ENCODE data around the gene FBXO9. TPM values are rescaled to one million over a fixed set of nuclear protein-coding genes. Genes with fewer than 3 reads are reported as not detected.
A peak's percentile ranks its signal among the peaks of the same experiment; 100 is the strongest.
"Not testable (repeated sequence)": the region's sequence is repeated elsewhere in the genome, so short reads cannot be mapped to it uniquely, and the experiment has no call there.

Gene FBXO9
- polyA plus RNA-seq, 6 donors from 2014 or later, result 46.2 to 72.0 (median 51.8) TPM

DNA sequence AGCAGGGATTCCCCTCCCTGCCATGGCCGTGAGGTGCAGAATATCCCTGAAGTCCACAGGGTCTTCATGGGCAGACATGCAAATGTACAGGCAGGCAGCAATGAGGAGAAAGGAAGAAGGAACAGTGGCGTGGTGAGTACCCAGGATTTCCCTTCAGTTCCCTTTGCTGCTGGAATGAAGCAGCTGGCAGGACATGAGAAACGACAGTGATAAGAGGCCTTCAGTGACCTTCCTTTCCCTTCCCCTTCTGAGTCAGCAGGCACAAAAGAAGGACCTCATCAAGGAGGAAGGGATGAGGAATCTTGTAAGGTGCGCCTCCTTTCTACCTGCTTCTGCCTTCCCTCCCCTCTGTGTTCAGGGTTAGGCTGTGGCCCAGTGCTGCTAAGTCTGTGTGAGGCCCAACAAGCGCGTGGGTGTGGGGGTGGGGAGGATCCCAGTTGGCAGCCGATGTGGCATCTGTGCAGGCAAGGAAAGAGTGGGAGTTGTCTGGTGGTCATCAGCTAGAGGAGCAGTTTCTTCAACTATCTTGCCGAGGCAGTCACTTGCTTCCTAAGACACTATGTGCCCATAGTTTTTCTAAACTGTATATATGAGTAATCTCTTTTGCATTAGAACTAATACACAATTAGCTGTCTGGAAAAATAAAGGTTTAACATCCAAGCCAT is 29.5 kb upstream of the FBXO9 start:
- no peak overlapping the region for H3K27ac Mint-ChIP-seq
- peaks cover 0 to 9% (median 0%) of the 10 kb centered on the region in 3 donors for H3K4me1 Mint-ChIP-seq
- DNase-seq, result no peak
- no peaks in the 10 kb centered on the region for H3K27me3 Mint-ChIP-seq
- H3K4me3 Mint-ChIP-seq, result no peak overlapping the region
- H3K9me3 Mint-ChIP-seq, result no peaks in the 10 kb centered on the region
- peaks cover 49 to 57% of the 10 kb centered on the region in 2 donors for H3K36me3 Mint-ChIP-seq
- ATAC-seq (ENCODE audit: low read depth in 2 of 2), result no peak

DNA sequence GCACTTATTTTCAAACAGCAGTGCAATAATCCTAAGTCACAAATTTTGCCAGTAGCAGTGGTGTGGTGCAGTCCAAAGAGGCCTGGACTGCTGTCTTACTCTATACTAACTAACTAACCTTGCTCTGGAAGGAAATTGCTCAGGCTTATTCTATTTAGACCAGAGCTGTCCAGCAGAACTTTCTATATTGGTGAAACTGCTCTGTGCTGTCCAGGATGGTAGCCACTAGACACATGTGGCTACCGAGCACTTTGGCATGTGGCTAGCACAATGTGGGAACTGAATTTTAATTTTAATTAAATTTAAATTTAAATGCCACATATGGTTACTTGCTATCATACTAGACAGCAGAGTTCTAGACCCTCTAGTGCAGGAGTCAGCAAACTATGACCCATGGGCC is 27.1 kb upstream of the FBXO9 start:
- DNase-seq, result no peak
- no peak overlapping the region for H3K27ac Mint-ChIP-seq
- ATAC-seq (ENCODE audit: low read depth in 2 of 2), result no peak
- peaks cover 0 to 12% (median 3%) of the 10 kb centered on the region in 3 donors for H3K4me1 Mint-ChIP-seq
- H3K36me3 Mint-ChIP-seq, result peaks cover 47 to 59% of the 10 kb centered on the region in 2 donors
- no peak overlapping the region for H3K4me3 Mint-ChIP-seq
- H3K9me3 Mint-ChIP-seq, result no peaks in the 10 kb centered on the region
- H3K27me3 Mint-ChIP-seq, result no peaks in the 10 kb centered on the region

DNA sequence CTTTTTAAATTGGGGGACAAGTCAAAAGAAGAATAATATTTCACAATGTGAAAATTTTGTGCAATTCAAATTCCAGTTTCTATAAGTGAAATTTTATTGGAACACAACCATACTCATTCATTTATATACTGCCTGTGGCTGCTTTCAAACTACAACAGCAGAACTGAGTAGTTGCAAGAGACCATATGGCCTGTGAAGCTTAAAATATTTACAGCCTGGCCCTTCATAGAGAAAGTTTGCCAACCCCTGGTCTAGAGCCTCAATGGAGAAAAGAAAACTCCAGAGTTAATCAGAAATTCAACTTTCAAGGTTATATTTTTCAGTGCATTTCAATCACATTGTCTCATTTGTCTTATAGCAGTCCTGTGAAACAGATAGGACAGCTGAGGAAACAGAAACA is 26.6 kb upstream of the FBXO9 start:
- no peak for DNase-seq
- ATAC-seq (ENCODE audit: low read depth in 2 of 2), result no peak
- no peak overlapping the region for H3K27ac Mint-ChIP-seq
- H3K4me1 Mint-ChIP-seq, result peaks cover 2 to 14% (median 3%) of the 10 kb centered on the region in 3 donors
- H3K4me3 Mint-ChIP-seq, result no peak overlapping the region
- H3K27me3 Mint-ChIP-seq, result no peaks in the 10 kb centered on the region
- peaks cover 43 to 54% of the 10 kb centered on the region in 2 donors for H3K36me3 Mint-ChIP-seq
- H3K9me3 Mint-ChIP-seq, result no peaks in the 10 kb centered on the region

DNA sequence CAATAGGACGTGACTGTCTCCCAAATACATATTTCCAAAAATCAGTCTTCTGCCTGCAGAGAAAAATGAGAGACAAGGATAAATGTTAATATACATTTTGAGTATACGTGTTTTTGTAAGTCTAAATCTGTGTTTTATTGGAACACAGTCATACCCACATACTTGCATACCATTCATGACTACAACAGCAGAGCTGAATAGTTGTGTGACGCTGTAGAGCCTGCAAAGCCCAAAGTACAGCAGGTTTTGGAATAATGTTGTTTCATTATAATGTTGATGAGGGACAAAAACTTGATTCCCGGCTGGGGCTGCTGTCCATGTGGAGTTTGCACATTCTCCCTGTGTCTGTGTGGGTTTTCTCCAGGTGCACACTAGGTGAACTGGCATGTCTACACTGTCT is 23.8 kb upstream of the FBXO9 start:
- H3K27ac Mint-ChIP-seq, result no peak overlapping the region
- DNase-seq (no peak), ATAC-seq (ENCODE audit: low read depth in 2 of 2) (no peak)
- H3K4me3 Mint-ChIP-seq, result no peak overlapping the region
- H3K36me3 Mint-ChIP-seq, result peaks cover 30 to 37% of the 10 kb centered on the region in 2 donors
- H3K27me3 Mint-ChIP-seq, result no peaks in the 10 kb centered on the region
- peaks cover 3 to 17% (median 8%) of the 10 kb centered on the region in 3 donors for H3K4me1 Mint-ChIP-seq
- H3K9me3 Mint-ChIP-seq, result no peaks in the 10 kb centered on the region

DNA sequence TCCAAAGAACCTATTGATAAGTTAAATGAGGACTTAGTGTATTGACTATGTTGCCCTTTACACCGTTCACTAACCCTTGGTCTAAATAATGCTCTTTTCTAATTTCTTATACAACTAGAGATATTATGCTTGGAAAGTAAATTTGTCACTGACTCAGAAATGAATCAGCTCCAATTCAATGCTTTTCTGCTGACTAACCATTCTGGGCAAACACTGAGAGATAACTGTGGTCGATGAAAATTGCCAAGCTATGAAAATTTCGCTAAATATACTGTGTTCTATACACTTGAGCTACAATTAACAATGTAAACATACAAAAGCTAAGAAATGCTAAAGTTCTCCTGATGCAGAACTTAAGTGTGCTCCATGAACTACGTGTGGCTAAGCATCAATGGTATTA is 23.1 kb upstream of the FBXO9 start:
- H3K9me3 Mint-ChIP-seq, result no peaks in the 10 kb centered on the region
- no peak overlapping the region for H3K4me3 Mint-ChIP-seq
- DNase-seq (no peak), ATAC-seq (ENCODE audit: low read depth in 2 of 2) (no peak)
- peaks cover 25 to 31% of the 10 kb centered on the region in 2 donors for H3K36me3 Mint-ChIP-seq
- peaks cover 8 to 18% (median 14%) of the 10 kb centered on the region in 3 donors for H3K4me1 Mint-ChIP-seq
- H3K27me3 Mint-ChIP-seq, result no peaks in the 10 kb centered on the region
- H3K27ac Mint-ChIP-seq, result no peak overlapping the region

DNA sequence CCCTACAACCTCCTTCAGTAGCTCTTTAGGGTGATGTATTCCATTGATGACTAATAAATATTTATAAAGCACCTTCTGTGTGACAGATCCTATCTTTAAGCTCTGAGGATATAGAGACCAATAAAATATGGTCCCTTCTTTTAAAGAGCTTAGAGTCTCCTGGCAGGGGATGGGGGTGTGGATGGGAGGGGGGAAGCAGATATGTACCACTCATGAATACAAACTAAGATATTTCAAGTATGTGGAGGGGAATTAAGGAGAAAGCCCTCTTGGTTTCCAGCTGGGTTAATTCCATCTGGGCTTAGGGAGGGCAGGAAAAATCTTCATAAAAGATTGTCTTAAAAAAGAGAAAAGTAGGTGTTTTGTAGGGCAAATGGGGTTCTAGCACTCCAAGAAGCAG is 21.6 kb upstream of the FBXO9 start:
- H3K9me3 Mint-ChIP-seq, result no peaks in the 10 kb centered on the region
- peaks cover 25 to 27% of the 10 kb centered on the region in 2 donors for H3K36me3 Mint-ChIP-seq
- ATAC-seq (ENCODE audit: low read depth in 2 of 2) (no peak), DNase-seq (no peak)
- no peak overlapping the region for H3K4me3 Mint-ChIP-seq
- no peaks in the 10 kb centered on the region for H3K27me3 Mint-ChIP-seq
- H3K27ac Mint-ChIP-seq, result peak overlapping the region in 1 of 6 donors; percentile 74
- H3K4me1 Mint-ChIP-seq, result peaks cover 14 to 28% (median 17%) of the 10 kb centered on the region in 3 donors

DNA sequence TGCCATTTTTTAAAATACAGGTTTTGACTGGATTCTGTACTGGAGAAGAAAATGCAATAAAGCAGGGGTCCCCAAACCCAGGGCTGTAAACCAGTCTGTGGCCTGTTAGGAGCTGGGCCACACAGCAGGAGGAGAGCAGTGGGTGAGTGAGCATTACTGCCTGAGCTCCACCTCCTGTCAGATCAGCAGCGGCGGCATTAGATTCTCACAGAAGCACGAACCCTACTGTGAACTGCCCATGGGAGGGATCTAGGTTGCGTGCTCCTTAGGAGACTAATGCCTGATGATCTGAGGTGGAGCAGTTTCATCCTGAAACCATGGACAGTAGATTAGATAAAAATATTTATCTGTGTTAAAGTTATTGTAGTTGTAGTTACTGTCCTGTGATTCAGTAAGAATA is 21.1 kb upstream of the FBXO9 start:
- H3K27ac Mint-ChIP-seq, result peak overlapping the region in 1 of 6 donors; percentile 15
- H3K4me3 Mint-ChIP-seq, result no peak overlapping the region
- peaks cover 17 to 33% (median 22%) of the 10 kb centered on the region in 3 donors for H3K4me1 Mint-ChIP-seq
- peaks cover 22% of the 10 kb centered on the region in 2 donors for H3K36me3 Mint-ChIP-seq
- no peaks in the 10 kb centered on the region for H3K9me3 Mint-ChIP-seq
- no peaks in the 10 kb centered on the region for H3K27me3 Mint-ChIP-seq
- ATAC-seq (ENCODE audit: low read depth in 2 of 2) (no peak), DNase-seq (no peak)

DNA sequence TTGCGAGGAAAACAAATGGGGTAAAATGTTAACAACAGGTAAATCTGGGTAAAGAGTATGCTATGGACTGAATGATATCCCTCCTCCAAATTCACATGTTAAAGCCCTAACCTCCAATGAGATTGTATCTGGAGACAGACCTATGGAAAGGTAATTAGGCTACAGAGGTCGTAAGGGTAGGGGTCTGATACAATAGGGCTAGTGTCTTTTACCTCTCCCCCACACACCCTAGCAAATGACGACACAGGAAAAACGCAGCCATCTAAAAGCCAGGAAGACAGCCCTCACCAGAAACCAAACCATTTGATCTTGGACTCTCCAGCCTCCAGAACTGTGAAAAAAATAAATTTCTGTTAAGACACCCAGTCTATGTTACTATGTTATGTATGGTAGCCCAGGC is 20.6 kb upstream of the FBXO9 start:
- H3K9me3 Mint-ChIP-seq, result no peaks in the 10 kb centered on the region

DNA sequence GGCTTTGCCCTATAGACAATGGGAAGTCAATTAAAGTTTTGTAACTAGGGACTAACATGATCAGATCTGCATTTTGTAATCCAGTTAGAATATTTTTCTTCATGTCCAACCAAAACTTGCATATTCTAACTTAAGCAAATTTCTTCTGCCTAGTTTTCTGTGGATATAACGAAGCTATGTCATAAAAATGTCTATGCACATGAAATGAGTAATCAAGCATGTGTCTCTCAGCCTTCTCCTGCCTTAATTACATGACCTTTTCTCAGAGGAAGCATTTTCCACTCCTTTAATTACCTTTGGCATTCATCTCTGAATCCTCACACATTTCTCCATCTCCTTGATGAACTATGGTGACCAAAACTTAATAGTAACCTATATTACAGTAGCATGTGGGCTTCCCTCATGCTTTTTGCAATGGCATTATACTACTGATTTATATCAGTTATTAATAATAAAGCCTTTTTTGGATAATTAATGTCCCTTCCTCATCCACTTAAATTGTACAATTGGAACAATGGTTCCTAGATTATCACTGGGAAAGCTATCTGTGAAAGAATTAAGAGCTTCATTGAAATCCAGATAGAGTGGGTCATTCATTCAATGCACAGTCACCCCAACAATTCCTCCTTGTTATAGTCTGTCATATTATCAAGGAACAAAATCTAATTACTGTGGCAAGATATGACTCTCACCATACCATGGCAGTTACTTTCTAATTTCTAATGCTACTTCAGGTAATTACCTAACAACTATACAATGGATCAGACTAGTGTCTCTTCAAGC is 19.1 kb upstream of the FBXO9 start:
- Mint-ChIP-seq H3K9me3 (no peaks in the 10 kb centered on the region), H3K27ac (no peak overlapping the region), H3K4me1 (peaks cover 19 to 29% (median 22%) of the 10 kb centered on the region in 3 donors), H3K27me3 (no peaks in the 10 kb centered on the region), H3K4me3 (no peak overlapping the region), H3K36me3 (peaks cover 2 to 3% of the 10 kb centered on the region in 2 donors)
- DNase-seq (no peak), ATAC-seq (ENCODE audit: low read depth in 2 of 2) (no peak)

More for the DNA sequence above, 20.6 kb upstream of the FBXO9 start:
- H3K27me3 Mint-ChIP-seq, result no peaks in the 10 kb centered on the region
- H3K36me3 Mint-ChIP-seq, result peaks cover 17% of the 10 kb centered on the region in 2 donors
- no peak overlapping the region for H3K27ac Mint-ChIP-seq
- no peak overlapping the region for H3K4me3 Mint-ChIP-seq
- DNase-seq, result no peak
- peaks cover 21 to 32% (median 22%) of the 10 kb centered on the region in 3 donors for H3K4me1 Mint-ChIP-seq
- no peak for ATAC-seq (ENCODE audit: low read depth in 2 of 2)

DNA sequence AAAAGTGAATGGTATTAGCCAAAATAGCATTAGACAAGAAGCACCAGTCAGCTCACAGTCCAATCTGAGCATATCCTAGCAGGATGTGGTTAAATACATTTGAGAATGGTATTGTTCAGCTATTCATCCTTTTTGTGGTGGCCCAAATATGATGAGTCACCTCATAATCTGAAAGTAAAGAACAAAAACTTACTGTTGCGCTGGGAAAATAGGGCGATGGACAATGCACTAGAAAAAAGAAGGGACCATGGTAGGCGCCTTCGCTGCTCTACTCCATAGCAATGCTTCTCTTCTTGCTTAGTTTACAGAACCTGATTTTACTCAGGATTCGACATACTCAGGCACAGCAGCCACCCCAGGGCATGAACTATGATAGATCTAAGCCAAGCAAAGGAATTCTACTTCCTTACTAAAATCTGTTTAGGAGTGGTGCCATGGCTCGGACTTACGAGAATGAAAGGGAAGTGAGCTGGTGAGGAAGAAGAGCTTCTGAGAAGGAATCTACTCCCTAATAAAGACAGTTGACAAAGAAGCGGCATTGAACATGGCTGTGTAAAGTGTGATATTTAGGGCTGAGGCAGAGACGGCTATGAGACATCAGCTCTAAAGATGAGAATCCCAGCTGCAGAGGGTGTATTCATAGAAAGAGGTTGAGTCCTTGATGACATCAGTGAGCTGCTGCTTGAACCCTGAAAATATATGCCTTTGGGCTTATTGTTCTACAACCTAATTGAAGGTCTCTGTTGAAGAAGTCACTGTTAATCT is 16.6 kb upstream of the FBXO9 start:
- DNase-seq (no peak), ATAC-seq (ENCODE audit: low read depth in 2 of 2) (no peak)
- peaks cover 9 to 10% of the 10 kb centered on the region in 2 donors for H3K36me3 Mint-ChIP-seq
- peaks cover 18 to 25% (median 20%) of the 10 kb centered on the region in 3 donors for H3K4me1 Mint-ChIP-seq
- H3K9me3 Mint-ChIP-seq, result peaks cover 0 to 5% (median 0%) of the 10 kb centered on the region in 7 donors
- H3K27ac Mint-ChIP-seq, result peak overlapping the region in 1 of 6 donors; percentile 82
- H3K4me3 Mint-ChIP-seq, result no peak overlapping the region
- H3K27me3 Mint-ChIP-seq, result no peaks in the 10 kb centered on the region

DNA sequence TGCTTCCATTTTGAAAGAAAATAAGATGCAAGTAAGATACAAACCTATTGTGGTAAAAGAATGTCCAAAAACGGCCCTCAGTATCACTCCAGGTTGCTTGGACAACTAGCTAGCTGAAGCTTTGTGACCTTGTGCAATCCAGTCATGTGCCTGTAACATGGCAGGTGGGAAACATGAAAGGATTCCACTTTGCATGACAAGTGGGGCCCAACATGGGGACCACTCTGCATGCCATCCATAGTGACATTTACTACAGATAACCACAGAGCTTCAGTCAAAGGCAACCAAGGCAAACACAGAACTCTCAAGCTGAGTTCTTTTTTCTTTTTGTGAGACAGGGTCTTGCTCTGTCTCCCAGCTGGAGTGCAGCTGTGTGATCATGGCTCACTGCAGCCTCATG is 15.8 kb upstream of the FBXO9 start:
- DNase-seq (no peak), ATAC-seq (ENCODE audit: low read depth in 2 of 2) (no peak)
- peaks cover 10 to 14% of the 10 kb centered on the region in 2 donors for H3K36me3 Mint-ChIP-seq
- H3K4me1 Mint-ChIP-seq, result peaks cover 15 to 27% (median 22%) of the 10 kb centered on the region in 3 donors
- H3K27me3 Mint-ChIP-seq, result no peaks in the 10 kb centered on the region
- peaks cover 0 to 5% (median 0%) of the 10 kb centered on the region in 7 donors for H3K9me3 Mint-ChIP-seq
- peak overlapping the region in 1 of 6 donors; percentile 12 for H3K27ac Mint-ChIP-seq
- no peak overlapping the region for H3K4me3 Mint-ChIP-seq

DNA sequence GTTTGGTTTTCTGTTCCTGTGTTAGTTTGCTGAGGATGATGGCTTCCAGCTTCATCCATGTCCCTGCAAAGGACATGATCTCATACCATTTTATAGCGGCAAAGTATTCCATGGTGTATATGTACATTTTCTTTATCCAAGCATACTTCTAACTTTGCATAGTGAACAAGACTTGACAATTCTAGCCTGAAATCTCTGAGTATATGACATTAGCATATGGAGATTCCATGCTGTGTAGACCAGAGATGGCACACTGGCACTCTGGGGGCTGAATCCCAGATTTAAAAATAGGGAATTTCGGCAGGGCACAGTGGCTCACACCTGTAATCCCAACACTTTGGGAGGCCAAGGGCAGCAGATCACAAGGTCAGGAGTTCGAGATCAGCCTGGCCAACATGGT is 13.1 kb upstream of the FBXO9 start:
- H3K4me1 Mint-ChIP-seq, result peaks cover 20 to 32% (median 27%) of the 10 kb centered on the region in 3 donors
- not testable (repeated sequence) for H3K27me3 Mint-ChIP-seq

DNA sequence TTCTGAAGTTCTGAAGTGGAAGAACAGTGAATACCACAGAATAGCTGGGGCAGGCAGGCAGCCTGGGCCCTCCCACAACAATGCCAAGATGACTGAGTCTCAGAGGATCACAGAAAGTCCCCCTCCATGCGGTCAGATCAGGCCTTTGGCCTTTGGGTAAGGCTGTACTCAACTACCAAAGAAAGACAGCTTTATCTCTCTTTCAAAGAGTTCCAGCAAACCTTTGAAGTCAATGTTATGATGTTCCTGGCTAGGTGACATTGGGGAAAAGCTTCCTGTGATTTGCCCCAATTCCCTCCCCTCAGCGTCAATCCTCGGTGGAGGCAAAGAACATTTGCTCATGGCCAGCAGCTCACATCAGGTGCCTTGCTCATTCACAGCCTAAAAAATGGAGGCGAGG is 10.7 kb upstream of the FBXO9 start:
- H3K36me3 Mint-ChIP-seq, result peaks cover 10 to 14% of the 10 kb centered on the region in 2 donors
- DNase-seq, result no peak
- no peak overlapping the region for H3K4me3 Mint-ChIP-seq
- no peaks in the 10 kb centered on the region for H3K27me3 Mint-ChIP-seq
- peaks cover 27 to 30% (median 29%) of the 10 kb centered on the region in 3 donors for H3K4me1 Mint-ChIP-seq
- no peak for ATAC-seq (ENCODE audit: low read depth in 2 of 2)
- no peak overlapping the region for H3K27ac Mint-ChIP-seq
- peaks cover 0 to 5% (median 0%) of the 10 kb centered on the region in 7 donors for H3K9me3 Mint-ChIP-seq

More for the DNA sequence above, 13.1 kb upstream of the FBXO9 start:
- Mint-ChIP-seq H3K36me3 (peaks cover 10 to 14% of the 10 kb centered on the region in 2 donors), H3K27ac (peak overlapping the region in 1 of 6 donors; percentile 44)
- not testable (repeated sequence) for H3K9me3 Mint-ChIP-seq; ATAC-seq (ENCODE audit: low read depth in 2 of 2); DNase-seq; H3K4me3 Mint-ChIP-seq
